ENCODE measurements around the gene NAV3. TPM values are rescaled to one million over a fixed set of nuclear protein-coding genes. Genes with fewer than 3 reads are reported as not detected.

Gene NAV3
- polyA plus RNA-seq, 1 of the 3 experiments (the other 2 are of a cell fraction) = 10.5 TPM

- Histone ChIP-seq H3K27me3 (ENCODE audit: insufficient read depth) (no peaks in the 10 kb centered on the region), H3K36me3 (replicated peaks in 1 of 2; ENCODE audit: control insufficient read depth in 1 of 2, insufficient read depth in 2 of 2, low read length in 1 of 2) (peaks cover 15 to 31% of the 10 kb centered on the region in 2 experiments), H3K9ac (no peak overlapping the region), H3F3A (replicated peaks; ENCODE audit: insufficient read depth) (peaks cover 3% of the 10 kb centered on the region), H3K9me2 (no peaks in the 10 kb centered on the region), H3K27ac (ENCODE audit: low read depth in 2 of 2, low read length in 1 of 2) (peak overlapping the region in 1 of 2 experiments; percentile 34; a peak in 1 of 4 replicates), H3K4me2 (no peak overlapping the region), H3K79me2 (ENCODE audit: insufficient read depth) (no peaks in the 10 kb centered on the region), H3K4me1 (ENCODE audit: control insufficient read depth in 1 of 2, insufficient read depth in 2 of 2, low read depth in 1 of 2, low read length in 1 of 2) (no peaks in the 10 kb centered on the region; a peak in 1 of 4 replicates), H3K9me3 (no peaks in the 10 kb centered on the region), H2AFZ (ENCODE audit: low read depth) (no peak overlapping the region), H3K4me3 (ENCODE audit: low read depth in 2 of 2, low read length in 1 of 2) (no peak overlapping the region), H4K20me1 (ENCODE audit: insufficient read depth) (no peaks in the 10 kb centered on the region)
- DNase-seq = no peak
- CTCF ChIA-PET = interaction anchor here (0.7 to 1.6 kb wide), 2 partner anchors 13 to 19 kb away, joined by 4 read pairs; no protein-coding TSS in a partner anchor
- POLR2A ChIA-PET = no interaction called here
- 19% methylated on average over 3 of the region's 3 CpGs for WGBS (ENCODE audit: low lambda C conversion rate)
- TF ChIP-seq FOXM1 (IDR thresholded peaks at IDR 0.05; ENCODE audit: low read depth) (no peak), ELF1 (IDR thresholded peaks at IDR 0.05) (no peak), POLR2AphosphoS5 (IDR thresholded peaks at IDR 0.05; ENCODE audit: low read depth, low read length) (no peak), TAF1 (IDR thresholded peaks at IDR 0.05; ENCODE audit: borderline replicate concordance, low read depth, low read length) (no peak), NFIC (IDR thresholded peaks at IDR 0.05; ENCODE audit: borderline replicate concordance) (peak; percentile 79; the same call in 1 of the 2 replicates), USF1 (IDR thresholded peaks at IDR 0.05; ENCODE audit: borderline replicate concordance, low read depth) (no peak), GABPA (IDR thresholded peaks at IDR 0.05; ENCODE audit: low read depth) (no peak), REST (IDR thresholded peaks at IDR 0.05; ENCODE audit: low read depth, low read length) (no peak), JUND (IDR thresholded peaks at IDR 0.05) (no peak), FOXJ3 (CRISPR knock-in tag; IDR thresholded peaks at IDR 0.05) (no peak), CHD2 (IDR thresholded peaks at IDR 0.05; ENCODE audit: low read length, partially characterized antibody) (no peak), USF2 (IDR thresholded peaks at IDR 0.05; ENCODE audit: borderline replicate concordance, low read depth, low read length) (no peak), NRF1 (IDR thresholded peaks at IDR 0.05; ENCODE audit: low read depth, low read length) (no peak), RCOR1 (IDR thresholded peaks at IDR 0.05; ENCODE audit: low read length) (no peak), CTCF (IDR thresholded peaks at IDR 0.05) (no peak), RAD21 (IDR thresholded peaks at IDR 0.05; ENCODE audit: low read length) (no peak), PBX3 (IDR thresholded peaks at IDR 0.05) (peak; percentile 86)
Measured at GRCh38 chr12:78167510-78167909, 336.8 kb downstream of the NAV3 start.
